Esophagus (tissue), 2 donors: Measurements from ENCODE around the gene TCF7. TPM values are rescaled to one million over a fixed set of nuclear protein-coding genes. Genes with fewer than 3 reads are reported as not detected.

ENCODE experiments used
- H3K27ac ChIP-seq, 2 donors: one replicate each; pipeline ENCODE4 v1.5.1; 2013; ENCODE audit warnings: low read depth in 2 of 2, mild to moderate bottlenecking in 2 of 2, inconsistent platforms in 1 of 2, low read length in 1 of 2, moderate library complexity in 1 of 2
- H3K27me3 ChIP-seq, 2 donors: one replicate each; pipeline ENCODE4 v1.6.1; 2013; ENCODE audit warnings: low read length in 2 of 2, control low read depth in 1 of 2, mild to moderate bottlenecking in 1 of 2; ENCODE audit not compliant: insufficient read depth in 2 of 2, control insufficient read depth in 1 of 2
- H3K36me3 ChIP-seq, 2 donors: one replicate each; pipeline ENCODE4 v1.6.1; 2013; ENCODE audit warnings: low read length in 1 of 2; ENCODE audit not compliant: control insufficient read depth in 2 of 2, insufficient read depth in 2 of 2
- H3K4me1 ChIP-seq, 2 donors: one replicate each; pipeline ENCODE4 v1.6.1; 2013; ENCODE audit warnings: low read length in 1 of 2; ENCODE audit not compliant: control insufficient read depth in 2 of 2, insufficient read depth in 2 of 2
- H3K4me3 ChIP-seq, 2 donors: one replicate each; pipeline ENCODE4 v1.5.1; 2013; ENCODE audit warnings: low read length in 2 of 2, mild to moderate bottlenecking in 2 of 2, low read depth in 1 of 2, moderate library complexity in 1 of 2
- H3K9me3 ChIP-seq, 2 donors: one replicate each; pipeline ENCODE4 v1.6.1; 2013; ENCODE audit warnings: mild to moderate bottlenecking in 2 of 2, low read depth in 1 of 2, low read length in 1 of 2, moderate library complexity in 1 of 2; ENCODE audit not compliant: control insufficient read depth in 2 of 2, insufficient read depth in 1 of 2
- WGBS, 2 donors: extraction: QIAGEN DNeasy Blood & Tissue Kit; methylation state at CpG; one replicate each; pipeline ENCODE4 v1.1.7; 2013; 5-methylcytosine and 5-hydroxymethylcytosine counted together
- polyA plus RNA-seq, 2 donors: library from polyadenylated mRNA; stranded (reverse); fragments of 200-250 nt; gene quantifications; one replicate each; pipeline ENCODE4 v1.2.3, GENCODE V29; 2013
- donor health status: healthy with polysubstance abuse.
- donor health status: Bipolar disorder and iron deficiency.

TCF7 gene
- polyA plus RNA-seq, 2 donors, result 2.4 to 2.7 TPM

- Histone ChIP-seq H3K9me3 (no peaks in the 10 kb centered on the region), H3K4me1 (peaks cover 0 to 9% of the 10 kb centered on the region in 2 donors), H3K27me3 (no peaks in the 10 kb centered on the region), H3K27ac (no peak overlapping the region), H3K4me3 (no peak overlapping the region), H3K36me3 (no peaks in the 10 kb centered on the region)
- 72 to 76% methylated on average over 5 of the region's 5 CpGs for WGBS, 2 donors
Measured at GRCh38 chr5:134088994-134089560, 25.4 kb upstream of the TCF7 start.

- WGBS, 2 donors, result 42 to 57% methylated on average over 5 of the region's 5 CpGs
- Histone ChIP-seq H3K27ac (no peak overlapping the region), H3K4me1 (peaks cover 0 to 9% of the 10 kb centered on the region in 2 donors), H3K27me3 (no peaks in the 10 kb centered on the region), H3K36me3 (no peaks in the 10 kb centered on the region), H3K4me3 (no peak overlapping the region), H3K9me3 (no peaks in the 10 kb centered on the region)
Measured at GRCh38 chr5:134090522-134090921, 24.0 kb upstream of the TCF7 start.

- Histone ChIP-seq H3K9me3 (no peaks in the 10 kb centered on the region), H3K27ac (no peak overlapping the region), H3K27me3 (no peaks in the 10 kb centered on the region), H3K36me3 (no peaks in the 10 kb centered on the region), H3K4me1 (peaks cover 0 to 9% of the 10 kb centered on the region in 2 donors), H3K4me3 (no peak overlapping the region)
- WGBS, 2 donors, result 69 to 73% methylated on average over 6 of the region's 6 CpGs
Measured at GRCh38 chr5:134091626-134092121, 22.8 kb upstream of the TCF7 start.

GRCh38 chr5:134092875-134093274, 21.6 kb upstream of the TCF7 start:
- 57 to 63% methylated on average over 1 of the region's 1 CpG for WGBS, 2 donors
- Histone ChIP-seq H3K36me3 (no peaks in the 10 kb centered on the region), H3K27ac (no peak overlapping the region), H3K27me3 (no peaks in the 10 kb centered on the region), H3K4me1 (peaks cover 0 to 9% of the 10 kb centered on the region in 2 donors), H3K9me3 (no peaks in the 10 kb centered on the region), H3K4me3 (no peak overlapping the region)

- Histone ChIP-seq H3K27me3 (no peaks in the 10 kb centered on the region), H3K4me3 (no peak overlapping the region), H3K9me3 (no peaks in the 10 kb centered on the region), H3K27ac (no peak overlapping the region), H3K4me1 (peaks cover 0 to 9% of the 10 kb centered on the region in 2 donors), H3K36me3 (no peaks in the 10 kb centered on the region)
- 94 to 96% methylated on average over 5 of the region's 5 CpGs for WGBS, 2 donors
Measured at GRCh38 chr5:134093351-134093750, 21.1 kb upstream of the TCF7 start.

- H3K4me1 ChIP-seq, result peaks cover 0 to 3% of the 10 kb centered on the region in 2 donors
- no peaks in the 10 kb centered on the region for H3K9me3 ChIP-seq
- no peaks in the 10 kb centered on the region for H3K27me3 ChIP-seq
- H3K4me3 ChIP-seq, result no peak overlapping the region
- no peak overlapping the region for H3K27ac ChIP-seq
- 84 to 87% methylated on average over 3 of the region's 3 CpGs for WGBS, 2 donors
- no peaks in the 10 kb centered on the region for H3K36me3 ChIP-seq
Measured at GRCh38 chr5:134095293-134095692, 19.2 kb upstream of the TCF7 start.

GRCh38 chr5:134095887-134096589, 18.4 kb upstream of the TCF7 start:
- 79 to 85% methylated on average over 15 of the region's 15 CpGs for WGBS, 2 donors
- Histone ChIP-seq H3K4me1 (peaks cover 0 to 3% of the 10 kb centered on the region in 2 donors), H3K27ac (no peak overlapping the region), H3K9me3 (no peaks in the 10 kb centered on the region), H3K36me3 (no peaks in the 10 kb centered on the region), H3K27me3 (no peaks in the 10 kb centered on the region), H3K4me3 (no peak overlapping the region)

GRCh38 chr5:134097211-134097749, 17.2 kb upstream of the TCF7 start:
- H3K36me3 ChIP-seq, result no peaks in the 10 kb centered on the region
- no peak overlapping the region for H3K4me3 ChIP-seq
- no peaks in the 10 kb centered on the region for H3K27me3 ChIP-seq
- 84 to 92% methylated on average over 7 of the region's 7 CpGs for WGBS, 2 donors
- H3K4me1 ChIP-seq, result peaks cover 0 to 3% of the 10 kb centered on the region in 2 donors
- no peaks in the 10 kb centered on the region for H3K9me3 ChIP-seq
- H3K27ac ChIP-seq, result no peak overlapping the region

GRCh38 chr5:134098690-134099089, 15.8 kb upstream of the TCF7 start:
- Histone ChIP-seq H3K27ac (no peak overlapping the region), H3K9me3 (no peaks in the 10 kb centered on the region), H3K4me3 (no peak overlapping the region), H3K27me3 (no peaks in the 10 kb centered on the region), H3K36me3 (no peaks in the 10 kb centered on the region), H3K4me1 (no peaks in the 10 kb centered on the region)
- WGBS, 2 donors, result 79 to 91% methylated on average over 5 of the region's 5 CpGs
